ENCODE data around the gene ISLR.

The ISLR gene

GRCh38 chr15:74174219-74174957 lies 878 bp downstream of the ISLR start:
- no peak for TF ChIP-seq CTCF (IDR thresholded peaks at IDR 0.05; ENCODE audit: low read depth, low read length)
- DNase-seq (ENCODE audit: low read depth in 2 of 2), result peak in 1 of 2 donors; percentile 42
- peak overlapping the region in 1 of 2 donors; percentile 19 for H3K4me3 ChIP-seq (replicated peaks in 1 of 2; ENCODE audit: low read depth in 2 of 2, low read length in 2 of 2)

GRCh38 chr15:74174958-74175253 lies 1.4 kb downstream of the ISLR start:
- no peak for TF ChIP-seq CTCF (IDR thresholded peaks at IDR 0.05; ENCODE audit: low read depth, low read length)
- no peak for DNase-seq (ENCODE audit: low read depth in 2 of 2)
- H3K4me3 ChIP-seq (replicated peaks in 1 of 2; ENCODE audit: low read depth in 2 of 2, low read length in 2 of 2), result no peak overlapping the region

GRCh38 chr15:74175271-74176191 lies 2.0 kb downstream of the ISLR start:
- DNase-seq (ENCODE audit: low read depth in 2 of 2), result no peak
- H3K4me3 ChIP-seq (replicated peaks in 1 of 2; ENCODE audit: low read depth in 2 of 2, low read length in 2 of 2), result no peak overlapping the region

GRCh38 chr15:74176262-74177214 lies 3.0 kb downstream of the ISLR start:
- DNase-seq (ENCODE audit: low read depth in 2 of 2), result no peak
- H3K4me3 ChIP-seq (replicated peaks in 1 of 2; ENCODE audit: low read depth in 2 of 2, low read length in 2 of 2), result no peak overlapping the region
- TF ChIP-seq CTCF (IDR thresholded peaks at IDR 0.05; ENCODE audit: low read depth, low read length), result no peak

More at GRCh38 chr15:74175271-74176191, 2.0 kb downstream of the ISLR start:
- TF ChIP-seq CTCF (IDR thresholded peaks at IDR 0.05; ENCODE audit: low read depth, low read length), result no peak

GRCh38 chr15:74178326-74179100 lies 5.0 kb downstream of the ISLR start:
- TF ChIP-seq CTCF (IDR thresholded peaks at IDR 0.05; ENCODE audit: low read depth, low read length), result no peak
- no peak for DNase-seq (ENCODE audit: low read depth in 2 of 2)
- no peak overlapping the region for H3K4me3 ChIP-seq (replicated peaks in 1 of 2; ENCODE audit: low read depth in 2 of 2, low read length in 2 of 2)

Data from cardiac fibroblast (primary cell).